ENCODE data around the gene OSMR. TPM values are rescaled to one million over a fixed set of nuclear protein-coding genes. Genes with fewer than 3 reads are reported as not detected.

The OSMR gene
- total and polyA plus RNA-seq, 9 of the 15 experiments (the other 6 are each of a cell fraction or from before 2014, with no cell fraction given) = 0.18 to 1.7 (median 0.94) TPM

DNA sequence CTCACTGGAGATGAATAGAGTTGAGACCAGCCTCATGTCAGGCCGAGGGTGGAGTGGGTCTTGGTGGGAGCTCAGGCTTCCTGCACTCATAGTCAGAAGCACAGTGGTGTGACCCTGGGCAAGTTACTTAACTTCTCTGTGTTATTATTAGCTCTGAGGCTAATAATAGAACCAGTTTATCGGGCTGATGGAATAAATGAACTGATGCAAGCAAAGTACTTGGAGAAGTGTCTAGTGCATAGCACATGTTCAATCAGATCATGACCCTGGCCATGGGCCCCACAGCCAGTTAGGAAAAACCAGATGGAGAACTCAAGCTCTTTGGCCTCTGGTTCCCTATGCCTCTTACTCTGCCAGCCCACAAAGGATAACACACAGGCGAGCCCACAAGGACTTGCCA lies 45.3 kb upstream of the OSMR start:
- Histone ChIP-seq H3K9ac (ENCODE audit: insufficient read depth in 1 of 2, low read depth in 2 of 2, low read length in 2 of 2) (no peak overlapping the region), H3K36me3 (ENCODE audit: control insufficient read depth, insufficient read depth, low read length) (no peaks in the 10 kb centered on the region), H3K4me1 (replicated peaks in 1 of 2; ENCODE audit: control insufficient read depth in 2 of 2, insufficient read depth in 2 of 2, low read length in 2 of 2) (peaks cover 0 to 5% of the 10 kb centered on the region in 2 experiments; a peak in 3 of 5 replicates), H3K27me3 (ENCODE audit: control insufficient read depth in 2 of 2, insufficient read depth in 2 of 2, low read length in 2 of 2) (no peaks in the 10 kb centered on the region; a peak in 1 of 5 replicates), H3K4me3 (no peak overlapping the region), H3K4me2 (ENCODE audit: insufficient read depth, low read length) (no peak overlapping the region), H3K9me3 (replicated peaks; ENCODE audit: control insufficient read depth, insufficient read depth, low read depth, low read length) (no peaks in the 10 kb centered on the region), H3K79me2 (ENCODE audit: control insufficient read depth, insufficient read depth, low read length) (no peaks in the 10 kb centered on the region), H4K20me1 (replicated peaks; ENCODE audit: control insufficient read depth, insufficient read depth, low read length) (no peaks in the 10 kb centered on the region), H3K27ac (ENCODE audit: extremely low read depth, low read depth, low read length) (no peak overlapping the region), H2AFZ (ENCODE audit: low read depth, low read length) (no peak overlapping the region), H3K9me1 (ENCODE audit: control insufficient read depth, insufficient read depth, low read length) (no peaks in the 10 kb centered on the region)
- in situ Hi-C loops (cut with MboI) = no loop called here
- DNase-seq (ENCODE audit: extremely low read depth in 1 of 4, low spot score in 3 of 4) (no peak), FAIRE-seq (no peak), ATAC-seq (no peak)
- ChIA-PET CTCF (ENCODE audit: low intra/inter-chr PET ratio) (no interaction called here), POLR2A (interaction anchor here (1.3 kb wide), 1 partner anchor 14 kb away, joined by 6 read pairs; no protein-coding TSS in a partner anchor)
- 5% methylated on average over 3 of the region's 3 CpGs for WGBS (ENCODE audit: insufficient coverage, low coverage, missing lambda C conversion rate)
- intact Hi-C loops (cut with micrococcal nuclease) = loop anchor here (10.0 kb wide), 1 partner anchor 536 kb away; no protein-coding TSS in a partner anchor
- BruUV-seq (replicated peaks) = no TSS peak
- TF ChIP-seq THRAP3 (IDR thresholded peaks at IDR 0.05; ENCODE audit: borderline replicate concordance) (no peak), ZKSCAN3 (CRISPR knock-in tag; IDR thresholded peaks at IDR 0.05) (no peak), ZNF347 (CRISPR knock-in tag; IDR thresholded peaks at IDR 0.05; ENCODE audit: low read depth) (no peak), ZNF12 (CRISPR knock-in tag; IDR thresholded peaks at IDR 0.05) (no peak), ZBTB43 (CRISPR knock-in tag; IDR thresholded peaks at IDR 0.05) (no peak), SMC3 (conservative IDR thresholded peaks at IDR 0.05; ENCODE audit: insufficient read depth, low read depth, low read length) (no peak), ZNF212 (CRISPR knock-in tag; IDR thresholded peaks at IDR 0.05) (no peak), GABPA (tag; conservative IDR thresholded peaks at IDR 0.05; ENCODE audit: low read depth) (no peak)
- TF ChIP-seq, protein P1, sequence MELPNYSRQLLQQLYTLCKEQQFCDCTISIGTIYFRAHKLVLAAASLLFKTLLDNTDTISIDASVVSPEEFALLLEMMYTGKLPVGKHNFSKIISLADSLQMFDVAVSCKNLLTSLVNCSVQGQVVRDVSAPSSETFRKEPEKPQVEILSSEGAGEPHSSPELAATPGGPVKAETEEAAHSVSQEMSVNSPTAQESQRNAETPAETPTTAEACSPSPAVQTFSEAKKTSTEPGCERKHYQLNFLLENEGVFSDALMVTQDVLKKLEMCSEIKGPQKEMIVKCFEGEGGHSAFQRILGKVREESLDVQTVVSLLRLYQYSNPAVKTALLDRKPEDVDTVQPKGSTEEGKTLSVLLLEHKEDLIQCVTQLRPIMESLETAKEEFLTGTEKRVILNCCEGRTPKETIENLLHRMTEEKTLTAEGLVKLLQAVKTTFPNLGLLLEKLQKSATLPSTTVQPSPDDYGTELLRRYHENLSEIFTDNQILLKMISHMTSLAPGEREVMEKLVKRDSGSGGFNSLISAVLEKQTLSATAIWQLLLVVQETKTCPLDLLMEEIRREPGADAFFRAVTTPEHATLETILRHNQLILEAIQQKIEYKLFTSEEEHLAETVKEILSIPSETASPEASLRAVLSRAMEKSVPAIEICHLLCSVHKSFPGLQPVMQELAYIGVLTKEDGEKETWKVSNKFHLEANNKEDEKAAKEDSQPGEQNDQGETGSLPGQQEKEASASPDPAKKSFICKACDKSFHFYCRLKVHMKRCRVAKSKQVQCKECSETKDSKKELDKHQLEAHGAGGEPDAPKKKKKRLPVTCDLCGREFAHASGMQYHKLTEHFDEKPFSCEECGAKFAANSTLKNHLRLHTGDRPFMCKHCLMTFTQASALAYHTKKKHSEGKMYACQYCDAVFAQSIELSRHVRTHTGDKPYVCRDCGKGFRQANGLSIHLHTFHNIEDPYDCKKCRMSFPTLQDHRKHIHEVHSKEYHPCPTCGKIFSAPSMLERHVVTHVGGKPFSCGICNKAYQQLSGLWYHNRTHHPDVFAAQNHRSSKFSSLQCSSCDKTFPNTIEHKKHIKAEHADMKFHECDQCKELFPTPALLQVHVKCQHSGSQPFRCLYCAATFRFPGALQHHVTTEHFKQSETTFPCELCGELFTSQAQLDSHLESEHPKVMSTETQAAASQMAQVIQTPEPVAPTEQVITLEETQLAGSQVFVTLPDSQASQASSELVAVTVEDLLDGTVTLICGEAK (IDR thresholded peaks at IDR 0.05) = no peak
- TF ChIP-seq, protein P1 (CRISPR knock-in tag; IDR thresholded peaks at IDR 0.05) = no peak
